HepG2 (cell line): ENCODE results near the gene ADAD2. TPM values are rescaled to one million over a fixed set of nuclear protein-coding genes. Genes with fewer than 3 reads are reported as not detected.
A peak's percentile ranks its signal among the peaks of the same experiment; 100 is the strongest.

ENCODE experiments used
- ARNT2 ChIP-seq: sonication (generic); formaldehyde crosslinking; IDR thresholded peaks from 2 replicates; pipeline ENCODE4 v1.8.0; 2022; ENCODE audit warnings: mild to moderate bottlenecking, low read depth, missing genetic modification reagents, moderate library complexity
- CHD2 ChIP-seq: IDR thresholded peaks from 2 replicates; pipeline ENCODE4 v1.6.1; 2011; ENCODE audit warnings: low read depth, low read length, improper control_type of control experiment
- CREB1 ChIP-seq, 2 experiments: fragments of 450-650 bp in 1 of 2; IDR thresholded peaks; 2 replicates each; pipeline ENCODE4 v1.6.1; 2016 to 2017; ENCODE audit warnings: control low read depth in 1 of 2, mild to moderate bottlenecking in 1 of 2, missing compliant biosample characterization in 1 of 2, missing genetic modification characterization in 1 of 2
- DNMT1 ChIP-seq: sonication (generic); formaldehyde crosslinking; IDR thresholded peaks from 2 replicates; pipeline ENCODE4 v1.5.1; 2020; ENCODE audit warnings: mild to moderate bottlenecking, missing genetic modification reagents
- E2F1 ChIP-seq: sonication (generic); formaldehyde crosslinking; IDR thresholded peaks from 2 replicates; pipeline ENCODE4 v1.5.0; 2020; ENCODE audit warnings: missing genetic modification reagents
- HIC2 ChIP-seq: sonication (generic); formaldehyde crosslinking; IDR thresholded peaks from 2 replicates; pipeline ENCODE4 v1.9.0; 2022; ENCODE audit warnings: low read depth, missing genetic modification reagents
- HNF4G ChIP-seq, 2 experiments: sonication (generic) in 1 of 2; formaldehyde crosslinking in 1 of 2; IDR thresholded peaks; 2 replicates each; pipeline versions ENCODE4 v1.4.0 to v1.6.1; 2011 to 2020; ENCODE audit warnings: borderline replicate concordance in 2 of 2, low read depth in 2 of 2, mild to moderate bottlenecking in 2 of 2, low read length in 1 of 2, missing genetic modification reagents in 1 of 2, moderate library complexity in 1 of 2
- HNRNPH1 ChIP-seq: fragments of 200-400 bp; formaldehyde crosslinking; optimal IDR thresholded peaks from 2 replicates; pipeline ENCODE3; 2017; ENCODE audit warnings: mild to moderate bottlenecking, low read depth, low read length
- HOXD1 ChIP-seq: sonication (generic); formaldehyde crosslinking; IDR thresholded peaks from 2 replicates; pipeline ENCODE4 v1.5.0; 2020; ENCODE audit warnings: missing genetic modification reagents
- KDM4B ChIP-seq: sonication (generic); formaldehyde crosslinking; IDR thresholded peaks from 2 replicates; pipeline ENCODE4 v1.4.0; 2020; ENCODE audit warnings: missing genetic modification reagents
- KLF11 ChIP-seq: IDR thresholded peaks from 2 replicates; pipeline ENCODE4 v1.6.1; 2016; ENCODE audit warnings: missing compliant biosample characterization
- NFIB ChIP-seq: sonication (generic); formaldehyde crosslinking; IDR thresholded peaks from 2 replicates; pipeline ENCODE4 v1.9.0; 2021; ENCODE audit warnings: missing genetic modification reagents, mild to moderate bottlenecking, borderline replicate concordance
- PBX2 ChIP-seq: IDR thresholded peaks from 2 replicates; pipeline ENCODE4 v1.6.1; 2016; ENCODE audit warnings: control low read depth
- SATB2 ChIP-seq: sonication (generic); formaldehyde crosslinking; IDR thresholded peaks from 2 replicates; pipeline ENCODE4 v1.5.0; 2020; ENCODE audit warnings: missing genetic modification reagents
- SRSF1 ChIP-seq: fragments of 200-400 bp; formaldehyde crosslinking; optimal IDR thresholded peaks from 2 replicates; pipeline ENCODE3; 2017; ENCODE audit warnings: mild to moderate bottlenecking, low read depth, low read length, moderate library complexity
- ZNF251 ChIP-seq: sonication (generic); formaldehyde crosslinking; IDR thresholded peaks from 2 replicates; pipeline ENCODE4 v1.9.0; 2021; ENCODE audit warnings: mild to moderate bottlenecking, missing genetic modification reagents
- ZNF274 ChIP-seq: sonication (generic); formaldehyde crosslinking; IDR thresholded peaks from 2 replicates; pipeline ENCODE4 v1.5.1; 2020; ENCODE audit warnings: mild to moderate bottlenecking, missing genetic modification reagents
- ZNF326 ChIP-seq: sonication (generic); formaldehyde crosslinking; IDR thresholded peaks from 2 replicates; pipeline ENCODE4 v1.4.0; 2020; ENCODE audit warnings: missing genetic modification reagents, borderline replicate concordance
- ZNF34 ChIP-seq: sonication (generic); formaldehyde crosslinking; IDR thresholded peaks from 2 replicates; pipeline ENCODE4 v1.4.0; 2020; ENCODE audit warnings: mild to moderate bottlenecking, missing genetic modification reagents, borderline replicate concordance
- ZNF496 ChIP-seq: sonication (generic); formaldehyde crosslinking; IDR thresholded peaks from 2 replicates; pipeline ENCODE4 v1.8.1; 2023; ENCODE audit warnings: mild to moderate bottlenecking, moderate library complexity, missing genetic modification reagents; ENCODE audit not compliant: insufficient replicate concordance
- ZNF574 ChIP-seq: sonication (generic); formaldehyde crosslinking; IDR thresholded peaks from 2 replicates; pipeline ENCODE4 v1.4.0; 2020; ENCODE audit warnings: missing genetic modification reagents
- ZSCAN21 ChIP-seq: sonication (generic); formaldehyde crosslinking; IDR thresholded peaks from 2 replicates; pipeline ENCODE4 v1.8.0; 2022; ENCODE audit warnings: mild to moderate bottlenecking, missing genetic modification reagents, moderate library complexity, borderline replicate concordance
- polyA plus RNA-seq, 8 experiments: library from polyadenylated mRNA; depleted of rRNA in 3 of 8; stranded (reverse) in 7 of 8; unstranded in 1 of 8; fragments of >200 nt; fragmentation: Illumina TruSeq in 4 of 8; extraction: Trizol in 4 of 8; gene quantifications; 2 replicates each; pipeline versions ENCODE4 v1.2.1 to v1.2.3, GENCODE V29; 2011 to 2016; ENCODE audit warnings: low read depth in 4 of 8, missing spikeins in 1 of 8, mixed read lengths in 1 of 8; ENCODE audit not compliant: insufficient read depth in 1 of 8
- total RNA-seq, 5 experiments: library from RNA; depleted of rRNA; stranded (reverse); fragments of >200 nt; fragmentation: Illumina TruSeq; extraction: Trizol; gene quantifications; 2 replicates each; pipeline ENCODE4 v1.2.3, GENCODE V29; 2016; ENCODE audit warnings: low read depth in 1 of 5

ADAD2 gene
- total and polyA plus RNA-seq, 2 of the 13 experiments (the other 11 are each of a cell fraction or from before 2014, with no cell fraction given), result not detected

GRCh38 chr16:84176192-84177053 lies 14.5 kb upstream of the ADAD2 start (continued):
- TF ChIP-seq KDM4B, result no peak
- TF ChIP-seq ZNF574 (CRISPR knock-in tag), result no peak; the same call in 1 of the 2 replicates
- 0 out of 2 replicates have a peak, but pooled peaks have one; percentile 13 for TF ChIP-seq HOXD1
- no peak for TF ChIP-seq DNMT1 (CRISPR knock-in tag)
- TF ChIP-seq HNF4G (IDR thresholded peaks at IDR 0.05; ENCODE audit: borderline replicate concordance, low read depth, low read length), result no peak
- TF ChIP-seq HNF4G (CRISPR knock-in tag; IDR thresholded peaks at IDR 0.05; ENCODE audit: borderline replicate concordance, low read depth), result 0 out of 2 replicates have a peak, but pooled peaks have one; percentile 15
- no peak for TF ChIP-seq NFIB (CRISPR knock-in tag)
- TF ChIP-seq CHD2, result no peak
- no peak for TF ChIP-seq KLF11 (CRISPR knock-in tag)
- TF ChIP-seq ZNF274 (CRISPR knock-in tag), result no peak
- TF ChIP-seq CREB1 (IDR thresholded peaks at IDR 0.05), result no peak
- TF ChIP-seq CREB1 (CRISPR knock-in tag; IDR thresholded peaks at IDR 0.05), result no peak
- 0 out of 2 replicates have a peak, but pooled peaks have one; percentile 15 for TF ChIP-seq ZSCAN21
- TF ChIP-seq E2F1 (CRISPR knock-in tag), result no peak
- no peak for TF ChIP-seq SATB2 (CRISPR knock-in tag)
- TF ChIP-seq ZNF326 (CRISPR knock-in tag), result no peak
- TF ChIP-seq ZNF34 (CRISPR knock-in tag), result no peak
- no peak for TF ChIP-seq ZNF496 (CRISPR knock-in tag)
- TF ChIP-seq SRSF1, result no peak
- TF ChIP-seq ARNT2 (CRISPR knock-in tag), result no peak
- no peak for TF ChIP-seq PBX2 (CRISPR knock-in tag)
- no peak for TF ChIP-seq HNRNPH1
- TF ChIP-seq ZNF251 (CRISPR knock-in tag), result no peak
- TF ChIP-seq HIC2 (CRISPR knock-in tag), result peak; percentile 33; the same call in 1 of the 2 replicates
